Endothelial cell of umbilical vein (primary cell): Measurements from ENCODE around the gene BCAR1. TPM values are rescaled to one million over a fixed set of nuclear protein-coding genes. Genes with fewer than 3 reads are reported as not detected.

ENCODE experiments used
- BruUV-seq: library from RNA; stranded (reverse); fragments of 400-500 nt; replicated peaks from 2 replicates; lab custom pipeline; 2021; lab: Mats Ljungman, UMichigan
- CTCF ChIA-PET: fragments of 300-600, 350-600 bp; sonication (Branson Sonifier 250); formaldehyde crosslinking; loops from one replicate; lab custom pipeline; 2021; ENCODE audit warnings: antibody characterized with exemption, inconsistent platforms; lab: Charles Lee
- POLR2A ChIA-PET: fragments of 300-600, 350-600 bp; sonication (Branson Sonifier 250); formaldehyde crosslinking; loops from one replicate; lab custom pipeline; 2021; ENCODE audit warnings: antibody characterized with exemption, inconsistent platforms; lab: Charles Lee
- DNase-seq: peaks from one replicate; pipeline ENCODE4 v3.0.0-alpha.2; 2011; ENCODE audit warnings: low read depth, low spot score
- FAIRE-seq: peaks from 2 replicates; lab custom pipeline; 2011; peaks lifted over from hg19 to GRCh38; lab: Jason Lieb, UNC
- H2AFZ ChIP-seq: 2 replicates; pipeline ENCODE4 v1.6.0; 2012; ENCODE audit warnings: low read depth, low read length, control low read depth, inconsistent platforms
- H3K27ac ChIP-seq: 2 replicates; pipeline ENCODE4 v1.5.1; 2011; ENCODE audit warnings: low read depth, mild to moderate bottlenecking, control low read depth, low read length, moderate library complexity; ENCODE audit not compliant: insufficient read depth
- H3K27me3 ChIP-seq, 2 experiments: 2 replicates each; pipeline versions ENCODE4 v1.6.0 to v1.6.1; 2011; ENCODE audit warnings: low read length in 2 of 2, mixed read lengths in 1 of 2; ENCODE audit not compliant: control insufficient read depth in 2 of 2, insufficient read depth in 2 of 2
- H3K36me3 ChIP-seq, 2 experiments: 2 replicates in 1 of 2; 3 replicates in 1 of 2; pipeline ENCODE4 v1.5.1; 2011; ENCODE audit warnings: low read length in 2 of 2, mild to moderate bottlenecking in 1 of 2, moderate library complexity in 1 of 2; ENCODE audit not compliant: control insufficient read depth in 2 of 2, insufficient read depth in 2 of 2; ENCODE audit errors: extremely low read depth in 1 of 2
- H3K4me1 ChIP-seq: 3 replicates; pipeline ENCODE4 v1.5.1; 2011; ENCODE audit warnings: mild to moderate bottlenecking, low read length; ENCODE audit not compliant: control insufficient read depth, insufficient read depth; ENCODE audit errors: extremely low read depth
- H3K4me2 ChIP-seq: 2 replicates; pipeline ENCODE4 v1.6.1; 2011; ENCODE audit warnings: low read length, control low read depth, mixed read lengths; ENCODE audit not compliant: insufficient read depth
- H3K4me3 ChIP-seq, 3 experiments: fragments of 200-600 bp in 1 of 3; sonication (generic), shearing (Covaris generic) in 1 of 3; replicated peaks in 1 of 3; 2 replicates each; pipeline ENCODE4 v1.5.1; 2011 to 2016; ENCODE audit warnings: control low read depth in 3 of 3, low read length in 3 of 3, mild to moderate bottlenecking in 2 of 3, inconsistent platforms in 1 of 3, low read depth in 1 of 3, moderate library complexity in 1 of 3; ENCODE audit not compliant: insufficient read depth in 1 of 3
- H3K79me2 ChIP-seq: 2 replicates; pipeline ENCODE4 v1.6.0; 2012; ENCODE audit warnings: low read length, inconsistent platforms; ENCODE audit not compliant: control insufficient read depth, insufficient read depth
- H3K9ac ChIP-seq: replicated peaks from 2 replicates; pipeline ENCODE3; 2011; ENCODE audit warnings: low read length, control low read depth; ENCODE audit not compliant: insufficient read depth; ENCODE audit errors: extremely low read depth
- H3K9me1 ChIP-seq: replicated peaks from 3 replicates; pipeline ENCODE4 v1.6.0; 2011; ENCODE audit warnings: mild to moderate bottlenecking, low read length; ENCODE audit not compliant: control insufficient read depth, insufficient read depth; ENCODE audit errors: extremely low read depth
- H3K9me3 ChIP-seq: replicated peaks from 2 replicates; pipeline ENCODE4 v1.5.1; 2012; ENCODE audit warnings: low read length, inconsistent platforms; ENCODE audit not compliant: control insufficient read depth, insufficient read depth
- H4K20me1 ChIP-seq: replicated peaks from 2 replicates; pipeline ENCODE3; 2011; ENCODE audit warnings: mild to moderate bottlenecking, low read length; ENCODE audit not compliant: control insufficient read depth, insufficient read depth; ENCODE audit errors: extremely low read depth
- CTCF ChIP-seq, 2 donors: IDR thresholded peaks; 1 replicate in 1 of 2; 2 replicates in 1 of 2; pipeline ENCODE4 v1.5.1; 2011; ENCODE audit warnings: low read length in 2 of 2, mild to moderate bottlenecking in 2 of 2, moderate library complexity in 2 of 2, control low read depth in 1 of 2, inconsistent platforms in 1 of 2, low read depth in 1 of 2; ENCODE audit not compliant: insufficient read depth in 1 of 2; ENCODE audit errors: extremely low read depth in 1 of 2
- EZH2 ChIP-seq: IDR thresholded peaks from 2 replicates; pipeline ENCODE4 v1.6.1; 2012; ENCODE audit warnings: borderline replicate concordance, low read depth, mild to moderate bottlenecking, moderate library complexity, low read length, inconsistent platforms; ENCODE audit not compliant: severe bottlenecking
- FOS ChIP-seq: IDR thresholded peaks from 2 replicates; pipeline ENCODE4 v1.6.1; 2011; ENCODE audit warnings: mild to moderate bottlenecking, low read length, moderate library complexity, borderline replicate concordance; ENCODE audit not compliant: insufficient read depth
- GATA2 ChIP-seq: IDR thresholded peaks from 2 replicates; pipeline ENCODE4 v1.7.0; 2011; ENCODE audit warnings: low read depth, mild to moderate bottlenecking, moderate library complexity, mixed read lengths, low read length; ENCODE audit not compliant: insufficient read length, insufficient read depth
- JUN ChIP-seq: IDR thresholded peaks from 2 replicates; pipeline ENCODE4 v1.6.1; 2011; ENCODE audit warnings: borderline replicate concordance, low read depth; ENCODE audit not compliant: insufficient read length, insufficient read depth
- MAX ChIP-seq: IDR thresholded peaks from 2 replicates; pipeline ENCODE4 v1.6.1; 2011; ENCODE audit not compliant: insufficient read depth, insufficient read length
- MYC ChIP-seq: IDR thresholded peaks from one replicate; pipeline ENCODE4 v1.6.1; 2011; ENCODE audit warnings: mild to moderate bottlenecking, low read depth, low read length
- POLR2A ChIP-seq: IDR thresholded peaks from 2 replicates; pipeline ENCODE4 v1.6.1; 2012; ENCODE audit warnings: low read depth, mild to moderate bottlenecking, control low read depth, low read length
- POLR2AphosphoS5 ChIP-seq: IDR thresholded peaks from 2 replicates; pipeline ENCODE4 v1.6.1; 2012; ENCODE audit warnings: low read depth, mild to moderate bottlenecking, control low read depth, low read length, moderate library complexity; ENCODE audit not compliant: insufficient read depth
- dilution Hi-C: fragments of 300-500 bp; cut with MboI; formaldehyde crosslinking; loops from one replicate; pipeline ENCODE4 v1.15.0; 2019; ENCODE audit warnings: low sequenced_read_pairs; ENCODE audit not compliant: extremely low pct_ligation_motif_present
- intact Hi-C: fragments of 100-400 bp; cut with micrococcal nuclease; formaldehyde crosslinking; loops from one replicate; pipeline ENCODE4 v1.10.0; 2022
- polyA plus RNA-seq, 4 experiments: library from polyadenylated mRNA; depleted of rRNA in 3 of 4; stranded (reverse) in 3 of 4; unstranded in 1 of 4; fragments of >200 nt; gene quantifications; 2 replicates each; pipeline versions ENCODE4 v1.2.1 to v1.2.3, GENCODE V29; 2011 to 2012; ENCODE audit warnings: missing spikeins in 1 of 4
- total RNA-seq: library from RNA; stranded (reverse); gene quantifications from 2 replicates; pipeline ENCODE4 v1.2.3, GENCODE V29; 2021

BCAR1 gene
- total and polyA plus RNA-seq, 2 donors (not counting 3 experiments of a cell fraction or from before 2014, with no cell fraction given): 171 to 267 TPM

DNA sequence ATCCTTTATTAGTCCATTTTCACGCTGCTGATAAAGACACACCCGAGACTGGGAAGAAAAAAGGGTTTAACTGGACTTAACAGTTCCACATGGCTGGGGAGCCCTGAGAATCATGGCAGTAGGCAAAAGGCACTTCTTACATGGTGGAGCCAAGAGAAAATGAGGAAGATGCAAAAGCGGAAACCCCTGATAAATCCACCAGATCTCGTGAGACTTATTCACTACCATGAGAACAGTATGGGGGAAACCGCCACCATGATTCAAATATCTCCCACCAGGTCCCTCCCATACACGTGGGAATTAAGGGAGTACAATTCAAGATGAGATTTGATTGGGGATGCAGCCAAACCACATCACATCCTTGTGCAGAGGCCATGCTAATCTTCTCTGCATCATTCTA is 35.0 kb upstream of the BCAR1 start:
- Histone ChIP-seq H3K79me2 (no peaks in the 10 kb centered on the region), H3K4me3 (no peak overlapping the region), H3K36me3 (no peaks in the 10 kb centered on the region), H3K4me1 (peaks cover 27% of the 10 kb centered on the region), H3K27ac (no peak overlapping the region), H4K20me1 (no peaks in the 10 kb centered on the region), H3K9me3 (no peaks in the 10 kb centered on the region), H2AFZ (no peak overlapping the region), H3K27me3 (no peaks in the 10 kb centered on the region), H3K4me2 (no peak overlapping the region), H3K9me1 (no peaks in the 10 kb centered on the region), H3K9ac (no peak overlapping the region)
- ChIA-PET CTCF (no interaction called here), POLR2A (no interaction called here)
- no peak for DNase-seq
- TF ChIP-seq MAX: no peak
- TF ChIP-seq GATA2: no peak
- no peak for TF ChIP-seq JUN
- no peak for TF ChIP-seq FOS
- no peak for TF ChIP-seq POLR2A
- no peak for TF ChIP-seq EZH2
- TF ChIP-seq MYC: no peak
- TF ChIP-seq POLR2AphosphoS5: no peak
- no peak for TF ChIP-seq CTCF (IDR thresholded peaks at IDR 0.05; ENCODE audit: extremely low read depth in 1 of 2, insufficient read depth in 1 of 2, low read depth in 1 of 2, low read length in 2 of 2)
- intact Hi-C loops (no loop called here), dilution Hi-C loops (no loop called here)
- FAIRE-seq: no peak
- BruUV-seq: no TSS peak
